Mesendoderm (in vitro differentiated cells): Measurements from ENCODE around the gene IGFBPL1.
"Not testable (repeated sequence)": the region's sequence is repeated elsewhere in the genome, so short reads cannot be mapped to it uniquely, and the experiment has no call there.

Experiments
- DNase-seq: peaks from one replicate; pipeline ENCODE4 v3.0.0; 2013
- H2AK5ac ChIP-seq: 2 replicates; pipeline ENCODE4 v1.6.1; 2013; ENCODE audit warnings: low read length, inconsistent platforms
- H2BK120ac ChIP-seq: 2 replicates; pipeline ENCODE4 v1.6.1; 2013; ENCODE audit warnings: low read depth, mild to moderate bottlenecking, low read length, moderate library complexity, mixed read lengths
- H2BK15ac ChIP-seq: replicated peaks from 2 replicates; pipeline ENCODE4 v1.6.1; 2013; ENCODE audit warnings: low read depth, mild to moderate bottlenecking, moderate library complexity
- H2BK5ac ChIP-seq: 2 replicates; pipeline ENCODE4 v1.6.1; 2013; ENCODE audit warnings: low read length, inconsistent platforms
- H3K18ac ChIP-seq: 2 replicates; pipeline ENCODE4 v1.6.1; 2013; ENCODE audit warnings: mild to moderate bottlenecking, low read length, mixed read lengths
- H3K23ac ChIP-seq: one replicate; pipeline ENCODE4 v1.6.1; 2013; ENCODE audit warnings: low read length
- H3K27ac ChIP-seq: 2 replicates; pipeline ENCODE4 v1.5.1; 2013; ENCODE audit warnings: low read depth, mild to moderate bottlenecking, inconsistent platforms, low read length, moderate library complexity
- H3K27me3 ChIP-seq: 2 replicates; pipeline ENCODE4 v1.6.1; 2013; ENCODE audit warnings: low read length, control low read depth, mild to moderate bottlenecking, inconsistent platforms; ENCODE audit not compliant: insufficient read depth, poor library complexity
- H3K36me3 ChIP-seq: 2 replicates; pipeline ENCODE4 v1.6.1; 2013; ENCODE audit warnings: low read length, inconsistent platforms; ENCODE audit not compliant: control insufficient read depth, insufficient read depth
- H3K4ac ChIP-seq: one replicate; pipeline ENCODE4 v1.6.1; 2013; ENCODE audit warnings: low read depth, mild to moderate bottlenecking, low read length, moderate library complexity
- H3K4me1 ChIP-seq: 2 replicates; pipeline ENCODE4 v1.6.1; 2013; ENCODE audit warnings: low read depth, low read length, inconsistent platforms; ENCODE audit not compliant: control insufficient read depth
- H3K4me2 ChIP-seq: 2 replicates; pipeline ENCODE4 v1.6.1; 2013; ENCODE audit warnings: low read length
- H3K4me3 ChIP-seq: 2 replicates; pipeline ENCODE4 v1.5.1; 2013; ENCODE audit warnings: mild to moderate bottlenecking, low read length
- H3K56ac ChIP-seq: one replicate; pipeline ENCODE4 v1.6.1; 2013; ENCODE audit warnings: low read length
- H3K79me1 ChIP-seq: 2 replicates; pipeline ENCODE4 v1.6.1; 2013; ENCODE audit warnings: low read length, inconsistent platforms
- H3K79me2 ChIP-seq: 2 replicates; pipeline ENCODE4 v1.6.1; 2013; ENCODE audit warnings: mild to moderate bottlenecking, low read length; ENCODE audit not compliant: control insufficient read depth, insufficient read depth
- H3K9ac ChIP-seq: 2 replicates; pipeline ENCODE4 v1.6.1; 2013; ENCODE audit warnings: low read length, inconsistent platforms
- H4K5ac ChIP-seq: one replicate; pipeline ENCODE4 v1.6.1; 2013; ENCODE audit warnings: low read length
- H4K8ac ChIP-seq: one replicate; pipeline ENCODE4 v1.6.1; 2013; ENCODE audit warnings: low read depth, mild to moderate bottlenecking, control low read depth, low read length, moderate library complexity
- WGBS: extraction: QIAGEN DNeasy Blood & Tissue Kit; methylation state at CpG from one replicate; pipeline ENCODE4 v1.1.7; 2013; ENCODE audit warnings: low lambda C conversion rate, missing lambda C conversion rate; ENCODE audit not compliant: insufficient coverage; ENCODE audit errors: extremely low coverage; 5-methylcytosine and 5-hydroxymethylcytosine counted together

Gene IGFBPL1

GRCh38 chr9:38405785-38406184 is 18.5 kb downstream of the IGFBPL1 start:
- Histone ChIP-seq H2AK5ac (no peak overlapping the region), H3K79me1 (no peaks in the 10 kb centered on the region), H3K27me3 (no peaks in the 10 kb centered on the region), H3K4me3 (no peak overlapping the region), H4K5ac (no peak overlapping the region), H3K36me3 (no peaks in the 10 kb centered on the region), H2BK120ac (no peak overlapping the region), H3K9ac (no peak overlapping the region), H3K4ac (no peak overlapping the region), H3K56ac (peak overlapping the region; percentile 11), H4K8ac (no peak overlapping the region), H2BK15ac (no peak overlapping the region), H3K23ac (no peak overlapping the region), H2BK5ac (no peak overlapping the region), H3K27ac (no peak overlapping the region), H3K4me1 (no peaks in the 10 kb centered on the region), H3K79me2 (no peaks in the 10 kb centered on the region), H3K4me2 (no peak overlapping the region), H3K18ac (no peak overlapping the region)
- no peak for DNase-seq
- WGBS = no CpG with 5 or more reads among the region's 3 CpGs

DNA sequence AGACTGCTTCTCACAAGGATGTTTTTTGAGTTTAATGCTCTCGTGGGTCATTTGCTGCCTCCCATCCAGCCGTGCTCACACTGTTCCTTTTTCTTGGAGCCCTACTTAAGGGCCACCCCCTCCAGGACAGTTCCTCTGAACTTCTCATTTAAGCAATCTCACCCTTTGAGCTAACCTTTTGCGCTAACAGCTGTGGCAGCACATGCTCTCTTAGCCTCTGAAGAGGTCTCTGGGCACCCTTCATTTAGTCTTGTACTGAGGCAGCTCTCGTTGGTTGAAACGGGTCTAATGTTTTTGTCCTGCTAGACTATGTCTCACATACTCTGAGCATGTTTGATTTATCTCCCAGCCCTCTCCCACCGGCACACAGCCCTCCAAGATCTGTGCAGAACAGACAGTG is 19.9 kb downstream of the IGFBPL1 start:
- no peaks in the 10 kb centered on the region for H3K27me3 ChIP-seq
- H2AK5ac ChIP-seq = no peak overlapping the region
- H2BK15ac ChIP-seq = no peak overlapping the region
- no peak overlapping the region for H2BK5ac ChIP-seq
- no peaks in the 10 kb centered on the region for H3K79me1 ChIP-seq
- no peak overlapping the region for H2BK120ac ChIP-seq
- H3K9ac ChIP-seq = no peak overlapping the region
- H3K4ac ChIP-seq = no peak overlapping the region
- H3K27ac ChIP-seq = no peak overlapping the region
- H3K23ac ChIP-seq = no peak overlapping the region
- no peak overlapping the region for H3K4me3 ChIP-seq
- no peaks in the 10 kb centered on the region for H3K79me2 ChIP-seq
- no CpG with 5 or more reads among the region's 6 CpGs for WGBS
- H3K4me2 ChIP-seq = no peak overlapping the region
- H3K18ac ChIP-seq = no peak overlapping the region
- H3K4me1 ChIP-seq = no peaks in the 10 kb centered on the region
- no peak overlapping the region for H4K5ac ChIP-seq
- no peak overlapping the region for H4K8ac ChIP-seq
- no peak for DNase-seq
- no peaks in the 10 kb centered on the region for H3K36me3 ChIP-seq
- no peak overlapping the region for H3K56ac ChIP-seq

DNA sequence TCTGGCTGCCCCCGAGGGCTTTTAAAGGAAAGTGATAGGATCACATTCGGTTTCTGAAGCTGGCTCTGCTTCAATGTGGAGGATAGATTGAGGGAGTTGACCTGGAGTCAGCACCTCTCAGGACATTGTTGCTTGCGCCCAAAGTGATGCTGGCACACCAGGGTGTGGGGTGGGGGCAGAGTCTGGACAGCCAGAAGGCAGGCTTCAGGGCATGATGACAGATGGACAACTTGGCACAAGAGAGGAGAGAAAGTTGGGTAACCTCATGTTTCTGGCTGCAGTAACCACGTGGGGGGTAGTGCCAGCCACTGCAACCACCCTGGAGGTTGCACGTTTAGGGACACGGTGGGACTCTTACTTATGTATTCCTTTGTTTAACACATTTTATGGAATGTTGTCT is 22.3 kb downstream of the IGFBPL1 start:
- H3K9ac ChIP-seq = no peak overlapping the region
- H3K27me3 ChIP-seq = no peaks in the 10 kb centered on the region
- H3K27ac ChIP-seq = no peak overlapping the region
- H3K79me2 ChIP-seq = no peaks in the 10 kb centered on the region
- H2BK15ac ChIP-seq = no peak overlapping the region
- no peak for DNase-seq
- no peak overlapping the region for H4K5ac ChIP-seq
- no peak overlapping the region for H3K4ac ChIP-seq
- no peak overlapping the region for H4K8ac ChIP-seq
- H3K79me1 ChIP-seq = no peaks in the 10 kb centered on the region
- no peak overlapping the region for H2AK5ac ChIP-seq
- no peaks in the 10 kb centered on the region for H3K4me1 ChIP-seq
- H3K56ac ChIP-seq = no peak overlapping the region
- H2BK120ac ChIP-seq = no peak overlapping the region
- H3K18ac ChIP-seq = no peak overlapping the region
- no CpG with 5 or more reads among the region's 6 CpGs for WGBS
- H3K36me3 ChIP-seq = no peaks in the 10 kb centered on the region
- no peak overlapping the region for H3K4me3 ChIP-seq
- no peak overlapping the region for H3K23ac ChIP-seq
- no peak overlapping the region for H2BK5ac ChIP-seq
- no peak overlapping the region for H3K4me2 ChIP-seq

DNA sequence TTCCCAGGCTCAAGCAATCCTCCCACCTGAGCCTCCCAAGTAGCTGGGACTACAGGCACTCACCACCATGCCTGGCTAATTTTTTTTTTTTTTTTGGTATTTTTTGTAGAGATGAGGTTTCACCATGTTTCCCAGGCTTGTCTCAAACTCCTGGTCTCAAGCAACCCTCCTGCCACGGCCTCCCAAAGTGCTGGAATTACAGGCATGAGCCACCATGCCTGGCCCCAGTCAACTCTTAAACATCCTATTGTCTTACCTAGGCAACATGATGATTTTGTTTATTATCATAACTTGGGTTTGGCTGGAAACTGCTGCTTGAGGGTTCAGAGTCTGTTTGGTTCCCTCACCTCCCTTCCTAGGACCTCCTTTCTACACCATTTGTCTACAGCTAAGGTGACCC is 25.1 kb downstream of the IGFBPL1 start:
- not testable (repeated sequence) for H2BK120ac ChIP-seq, H3K27me3 ChIP-seq, H3K56ac ChIP-seq, H3K9ac ChIP-seq, H4K8ac ChIP-seq, H3K4me1 ChIP-seq, H3K79me2 ChIP-seq, H2AK5ac ChIP-seq, DNase-seq, H3K23ac ChIP-seq, H2BK5ac ChIP-seq, H3K36me3 ChIP-seq, H3K18ac ChIP-seq, H3K4ac ChIP-seq, H3K4me3 ChIP-seq, H3K4me2 ChIP-seq, H4K5ac ChIP-seq, H3K27ac ChIP-seq, H2BK15ac ChIP-seq
- no CpG with 5 or more reads among the region's 1 CpG for WGBS
- peaks cover 11% of the 10 kb centered on the region for H3K79me1 ChIP-seq

DNA sequence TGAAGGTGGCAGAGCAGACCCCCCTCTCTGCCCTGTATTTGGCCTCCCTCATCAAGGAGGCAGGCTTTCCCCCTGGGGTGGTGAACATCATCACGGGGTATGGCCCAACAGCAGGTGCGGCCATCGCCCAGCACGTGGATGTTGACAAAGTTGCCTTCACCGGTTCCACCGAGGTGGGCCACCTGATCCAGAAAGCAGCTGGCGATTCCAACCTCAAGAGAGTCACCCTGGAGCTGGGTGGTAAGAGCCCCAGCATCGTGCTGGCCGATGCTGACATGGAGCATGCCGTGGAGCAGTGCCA is 27.9 kb downstream of the IGFBPL1 start:
- no peak overlapping the region for H3K4me3 ChIP-seq
- no peaks in the 10 kb centered on the region for H3K27me3 ChIP-seq
- H3K56ac ChIP-seq = no peak overlapping the region
- peaks cover 6% of the 10 kb centered on the region for H3K36me3 ChIP-seq
- H3K18ac ChIP-seq = no peak overlapping the region
- peaks cover 11% of the 10 kb centered on the region for H3K79me2 ChIP-seq
- H2BK120ac ChIP-seq = no peak overlapping the region
- H3K23ac ChIP-seq = no peak overlapping the region
- H3K4ac ChIP-seq = no peak overlapping the region
- no peak overlapping the region for H2AK5ac ChIP-seq
- H3K27ac ChIP-seq = no peak overlapping the region
- no peak overlapping the region for H2BK5ac ChIP-seq
- H4K5ac ChIP-seq = no peak overlapping the region
- peaks cover 13% of the 10 kb centered on the region for H3K79me1 ChIP-seq
- WGBS = no CpG with 5 or more reads among the region's 10 CpGs
- no peaks in the 10 kb centered on the region for H3K4me1 ChIP-seq
- DNase-seq = no peak
- H3K9ac ChIP-seq = no peak overlapping the region
- H4K8ac ChIP-seq = no peak overlapping the region
- H2BK15ac ChIP-seq = no peak overlapping the region
- no peak overlapping the region for H3K4me2 ChIP-seq

DNA sequence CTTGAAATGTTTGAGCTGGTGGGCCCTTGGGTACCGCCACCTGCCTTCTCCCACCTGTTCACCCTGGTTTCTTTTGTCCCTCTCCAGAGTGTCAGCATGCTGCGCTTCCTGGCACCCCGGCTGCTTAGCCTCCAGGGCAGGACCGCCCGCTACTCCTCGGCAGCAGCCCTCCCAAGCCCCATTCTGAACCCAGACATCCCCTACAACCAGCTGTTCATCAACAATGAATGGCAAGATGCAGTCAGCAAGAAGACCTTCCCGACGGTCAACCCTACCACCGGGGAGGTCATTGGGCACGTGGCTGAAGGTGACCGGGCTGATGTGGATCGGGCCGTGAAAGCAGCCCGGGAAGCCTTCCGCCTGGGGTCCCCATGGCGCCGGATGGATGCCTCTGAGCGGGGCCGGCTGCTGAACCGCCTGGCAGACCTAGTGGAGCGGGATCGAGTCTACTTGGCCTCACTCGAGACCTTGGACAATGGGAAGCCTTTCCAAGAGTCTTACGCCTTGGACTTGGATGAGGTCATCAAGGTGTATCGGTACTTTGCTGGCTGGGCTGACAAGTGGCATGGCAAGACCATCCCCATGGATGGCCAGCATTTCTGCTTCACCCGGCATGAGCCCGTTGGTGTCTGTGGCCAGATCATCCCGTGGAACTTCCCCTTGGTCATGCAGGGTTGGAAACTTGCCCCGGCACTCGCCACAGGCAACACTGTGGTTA is 28.4 kb downstream of the IGFBPL1 start:
- no peak overlapping the region for H3K18ac ChIP-seq
- no peak overlapping the region for H2BK120ac ChIP-seq
- H3K4me1 ChIP-seq = no peaks in the 10 kb centered on the region
- no peak overlapping the region for H3K27ac ChIP-seq
- no peak overlapping the region for H2AK5ac ChIP-seq
- no peak overlapping the region for H3K23ac ChIP-seq
- no peak overlapping the region for H3K4me3 ChIP-seq
- peaks cover 13% of the 10 kb centered on the region for H3K79me1 ChIP-seq
- no peak overlapping the region for H2BK5ac ChIP-seq
- no peak overlapping the region for H2BK15ac ChIP-seq
- no peak overlapping the region for H4K8ac ChIP-seq
- H3K36me3 ChIP-seq = peaks cover 6% of the 10 kb centered on the region
- no peaks in the 10 kb centered on the region for H3K27me3 ChIP-seq
- no peak overlapping the region for H3K56ac ChIP-seq
- no peak overlapping the region for H3K9ac ChIP-seq
- peaks cover 11% of the 10 kb centered on the region for H3K79me2 ChIP-seq
- no peak overlapping the region for H4K5ac ChIP-seq
- no peak overlapping the region for H3K4ac ChIP-seq
- no peak for DNase-seq
- WGBS = no CpG with 5 or more reads among the region's 30 CpGs
- no peak overlapping the region for H3K4me2 ChIP-seq
